HG03558 (cell line): Measurements from ENCODE around the gene LONP1.
"Not testable (repeated sequence)": the region's sequence is repeated elsewhere in the genome, so short reads cannot be mapped to it uniquely, and the experiment has no call there.

Experiments used
- ATAC-seq: cut with Tn5 transposase; IDR thresholded peaks from one replicate; pipeline ENCODE4 v1.9.1; 2021; ENCODE audit warnings: moderate number of reproducible peaks; ENCODE audit not compliant: unreplicated experiment; ENCODE audit errors: extremely low read depth

LONP1 gene

DNA sequence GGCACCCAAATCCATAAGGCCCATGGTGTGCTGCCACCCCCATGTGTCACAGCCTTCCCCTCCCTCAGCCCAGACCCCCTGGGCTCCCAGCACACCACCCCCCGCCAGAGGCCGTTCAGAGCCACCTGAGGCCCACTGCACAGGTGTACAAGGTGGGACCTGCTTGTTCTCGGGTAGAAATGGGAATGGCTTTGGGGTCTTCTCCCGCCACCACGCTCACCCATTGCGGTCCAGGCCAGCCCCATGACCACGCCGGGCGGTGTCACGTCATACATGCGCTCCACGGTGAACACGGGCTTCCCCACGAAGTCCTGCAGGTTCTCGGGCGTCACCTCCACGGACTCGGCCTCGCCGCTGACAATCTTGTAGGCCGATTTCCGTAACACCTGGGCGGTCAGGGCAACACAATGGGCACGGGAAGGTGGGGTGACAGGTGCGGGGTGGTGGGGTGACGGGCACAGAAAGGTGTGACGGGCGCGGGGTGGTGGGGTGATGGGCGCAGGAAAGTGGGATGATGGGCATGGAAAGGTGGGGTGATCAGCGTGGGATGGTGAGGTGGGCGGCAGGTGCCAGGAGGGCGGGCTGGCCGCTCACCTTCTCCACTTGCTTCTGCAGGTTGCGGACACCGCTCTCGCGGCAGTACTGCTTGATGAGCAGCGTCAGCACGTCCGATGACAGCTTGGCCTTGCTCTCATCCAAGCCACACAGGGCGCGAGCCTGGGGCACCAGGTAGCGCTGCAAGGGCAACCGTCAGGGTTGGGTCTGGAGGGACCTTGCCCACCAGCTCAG lies 25.6 kb downstream of the LONP1 start:
- no peak for ATAC-seq

DNA sequence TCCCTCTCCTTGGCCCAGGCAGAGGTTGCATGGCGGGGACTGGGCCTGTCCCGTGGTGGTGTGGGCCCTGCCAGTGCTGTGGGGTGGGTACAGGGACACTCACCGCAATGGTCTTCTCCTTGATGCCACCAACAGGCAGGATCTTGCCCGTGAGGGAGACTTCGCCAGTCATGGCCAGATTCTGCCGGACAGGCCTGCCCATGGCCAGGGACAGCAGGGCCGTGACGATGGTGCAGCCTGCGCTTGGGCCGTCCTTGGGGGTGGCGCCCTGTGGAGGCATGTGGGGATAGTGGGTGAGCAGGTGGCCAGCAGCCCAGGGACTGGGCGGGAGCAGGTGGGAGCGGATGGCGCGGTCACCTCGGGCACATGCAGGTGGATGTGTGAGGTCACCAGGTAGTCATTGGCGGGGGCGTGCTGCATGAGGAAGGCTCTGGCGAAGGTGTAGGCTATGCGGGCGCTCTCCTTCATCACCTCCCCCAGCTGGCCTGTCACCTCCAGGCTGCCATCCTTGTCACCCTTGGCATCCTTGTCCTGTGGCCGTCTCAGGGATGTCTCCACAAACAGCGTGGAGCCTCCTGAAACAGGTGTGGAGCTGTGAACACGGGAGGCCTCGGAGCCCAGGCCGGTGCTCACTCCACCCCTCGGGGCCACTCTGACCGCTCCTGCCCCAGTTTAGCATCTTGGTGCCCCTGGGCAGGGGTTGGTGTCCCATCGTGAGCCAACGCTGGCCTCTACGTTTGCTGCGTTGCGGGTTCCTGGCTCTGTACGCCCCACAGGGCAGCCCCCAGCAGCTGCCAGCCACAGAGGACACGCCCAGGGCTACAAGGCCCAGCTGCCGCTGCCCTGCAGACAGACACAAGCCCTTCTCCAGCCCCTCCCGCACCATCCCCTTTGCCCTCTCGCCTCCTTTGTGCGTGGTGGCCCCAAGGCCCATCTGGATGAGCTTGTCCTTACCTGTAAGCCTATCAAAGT lies 26.5 kb downstream of the LONP1 start:
- no peak for ATAC-seq

DNA sequence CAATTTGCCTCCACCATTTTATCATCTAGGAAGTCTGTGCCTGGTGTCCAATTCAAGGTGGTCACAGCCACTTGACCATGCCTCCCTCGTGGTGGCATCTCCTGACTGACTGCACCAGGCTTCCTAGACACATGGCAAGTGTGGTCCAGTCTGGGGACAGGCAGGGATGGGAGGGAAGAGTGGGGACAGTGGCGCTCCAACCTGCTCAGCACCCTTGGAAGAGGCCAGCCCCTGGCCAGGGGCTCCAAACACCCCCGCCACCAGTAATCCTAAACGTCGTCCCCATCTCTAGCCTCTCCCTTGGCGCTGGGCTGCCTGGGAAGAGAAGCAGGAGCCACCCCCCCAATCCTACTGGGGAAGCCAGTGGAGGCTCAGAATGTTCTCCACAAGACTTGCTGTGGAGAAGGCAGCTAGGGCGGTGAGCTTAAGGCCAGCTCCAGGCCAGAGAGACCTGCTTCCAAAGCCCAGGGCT lies 27.2 kb downstream of the LONP1 start:
- ATAC-seq, result no peak

DNA sequence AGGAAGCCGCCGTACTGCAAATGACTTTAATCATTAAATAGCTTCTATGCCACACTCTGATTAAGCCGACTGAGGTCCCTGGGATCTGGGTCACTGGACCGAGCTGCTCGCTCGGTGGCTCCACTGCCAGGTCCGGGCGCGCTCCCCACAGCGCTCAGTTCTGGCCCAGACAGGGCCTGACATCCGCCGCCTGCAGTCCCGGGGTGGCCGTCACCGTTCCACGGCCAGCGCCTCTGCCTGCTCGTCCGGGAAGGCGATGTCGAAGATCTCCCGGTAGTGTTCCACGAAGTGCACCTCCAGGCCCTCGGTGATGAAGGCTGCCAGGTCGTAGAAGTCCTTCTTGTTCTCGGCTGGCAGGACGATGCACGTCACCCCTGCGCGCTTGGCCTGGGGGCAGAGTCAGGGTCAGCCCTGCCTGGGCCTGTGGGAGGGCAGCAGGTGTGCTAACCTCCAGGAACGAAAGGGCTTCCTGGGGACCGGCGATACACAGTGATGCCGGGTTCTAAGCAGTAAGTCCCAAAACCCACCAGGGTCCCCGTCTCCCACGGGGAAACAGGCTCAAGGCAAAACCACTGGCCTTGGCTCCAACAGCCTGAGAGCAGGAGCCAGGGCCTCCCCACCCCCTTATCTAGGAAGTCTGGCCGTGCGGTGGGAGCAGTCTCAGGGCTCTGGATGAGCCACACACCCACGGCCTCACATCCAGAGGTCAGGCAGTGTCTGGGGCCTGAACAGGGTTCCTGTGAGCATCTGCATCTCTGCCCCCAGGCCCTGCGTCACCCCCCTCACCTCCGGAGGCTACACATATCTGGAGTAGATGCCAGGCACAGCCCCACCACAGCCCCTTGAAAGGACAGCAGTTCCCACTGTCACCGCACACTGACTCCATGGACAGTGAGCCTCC lies 27.9 kb downstream of the LONP1 start:
- no peak for ATAC-seq

DNA sequence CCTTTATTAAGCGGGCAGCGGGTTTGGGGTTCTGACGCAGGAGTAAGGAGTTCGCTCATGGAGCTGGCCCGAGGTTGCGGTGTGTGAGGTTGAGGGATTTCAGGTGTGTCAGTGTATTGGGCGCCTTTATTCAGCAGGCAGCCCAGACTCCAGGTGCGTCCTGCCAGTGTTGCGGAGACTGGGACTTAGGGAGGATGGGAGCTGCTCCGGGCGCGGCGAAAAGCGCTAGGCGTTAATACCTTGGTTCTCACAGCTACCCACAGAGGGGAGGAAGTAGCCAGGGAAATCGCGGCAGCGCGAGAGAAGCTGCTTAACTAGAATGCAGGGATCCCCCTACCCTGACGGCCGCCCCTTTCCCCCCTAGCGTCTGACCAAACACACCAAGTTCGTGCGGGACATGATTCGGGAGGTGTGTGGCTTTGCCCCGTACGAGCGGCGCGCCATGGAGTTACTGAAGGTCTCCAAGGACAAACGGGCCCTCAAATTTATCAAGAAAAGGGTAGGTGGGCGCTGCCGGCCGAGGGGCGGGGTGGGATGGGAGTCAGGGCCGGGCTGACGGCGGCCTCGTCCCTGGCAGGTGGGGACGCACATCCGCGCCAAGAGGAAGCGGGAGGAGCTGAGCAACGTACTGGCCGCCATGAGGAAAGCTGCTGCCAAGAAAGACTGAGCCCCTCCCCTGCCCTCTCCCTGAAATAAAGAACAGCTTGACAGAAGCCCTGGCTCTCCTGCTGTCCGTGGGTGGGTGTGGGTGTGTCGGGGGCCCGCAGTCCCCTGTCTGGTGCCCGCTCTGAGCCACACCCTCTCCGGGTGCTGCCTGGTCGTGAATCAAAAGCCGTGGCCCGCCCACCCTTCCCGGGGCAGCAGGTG lies 28.8 kb downstream of the LONP1 start:
- no peak for ATAC-seq

DNA sequence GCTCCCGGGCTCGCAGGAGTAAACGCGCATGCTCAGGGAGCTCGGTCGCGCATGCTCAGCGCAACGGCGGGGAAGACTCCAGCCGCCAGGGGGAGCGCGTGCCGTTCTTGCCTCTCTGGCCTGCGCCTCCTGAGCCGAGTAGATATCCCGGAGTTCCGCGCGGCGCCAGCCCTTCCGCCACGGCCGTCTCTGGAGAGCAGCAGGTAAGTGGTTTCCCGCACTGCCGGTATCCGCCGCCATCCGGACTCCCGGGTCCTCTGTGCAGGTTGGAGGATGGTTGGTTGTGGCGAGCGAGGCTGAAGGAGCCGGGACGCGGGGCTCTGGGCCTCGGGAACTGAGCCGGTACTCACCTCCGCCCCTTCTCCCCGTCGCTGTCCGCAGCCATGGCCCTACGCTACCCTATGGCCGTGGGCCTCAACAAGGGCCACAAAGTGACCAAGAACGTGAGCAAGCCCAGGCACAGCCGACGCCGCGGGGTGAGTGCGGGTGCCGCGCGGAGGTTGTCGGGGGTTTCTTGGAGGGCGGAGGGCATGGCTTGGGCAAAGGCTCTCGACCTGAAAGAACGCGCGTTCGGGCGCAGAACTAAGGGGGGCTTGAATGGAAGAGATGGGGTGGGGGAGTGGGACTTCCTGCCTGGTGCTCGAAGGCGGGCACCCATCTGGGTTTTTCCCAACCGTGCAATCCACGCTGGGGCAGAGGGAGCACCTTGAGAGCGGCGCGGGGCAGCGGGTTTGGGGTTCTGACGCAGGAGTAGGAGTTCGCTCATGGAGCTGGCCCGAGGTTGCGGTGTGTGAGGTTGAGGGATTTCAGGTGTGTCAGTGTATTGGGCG lies 29.6 kb downstream of the LONP1 start, which contains the start of gene RPL36:
RPL36 (plus strand) TSS at position 171 of the 830 bp plus-strand sequence; CDS start at position 384, 213 bp downstream.
- ATAC-seq, result peak; percentile 33

DNA sequence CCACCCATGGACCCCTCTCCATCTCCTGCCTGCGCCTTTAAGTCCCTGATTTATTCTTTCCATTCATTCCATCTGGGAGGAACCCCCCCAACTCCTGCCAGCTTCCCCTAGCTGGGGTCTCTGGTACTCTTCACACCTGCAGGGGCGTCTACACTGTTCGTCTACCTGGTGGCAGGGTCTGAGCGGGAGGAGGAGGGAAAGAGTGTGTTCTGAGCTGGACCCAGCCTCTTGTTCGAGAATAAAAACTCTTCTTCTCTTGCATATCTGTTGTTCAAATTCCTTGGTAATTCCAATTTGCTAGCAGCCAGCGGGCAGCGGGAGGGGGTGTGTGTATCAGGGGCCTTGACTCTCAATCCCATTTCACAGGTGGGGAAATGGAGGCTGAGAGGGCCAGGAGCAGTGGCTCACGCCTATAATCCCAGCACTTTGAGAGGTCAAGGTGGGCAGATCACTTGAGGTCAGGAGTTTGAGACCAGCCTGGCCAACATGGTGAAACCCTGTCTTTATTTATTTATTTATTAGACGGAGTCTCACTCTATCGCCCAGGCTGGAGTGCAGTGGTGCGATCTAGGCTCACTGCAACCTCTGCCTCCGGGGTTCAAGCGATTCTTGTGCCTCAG lies 31.6 kb downstream of the LONP1 start:
- ATAC-seq, result not testable (repeated sequence)

DNA sequence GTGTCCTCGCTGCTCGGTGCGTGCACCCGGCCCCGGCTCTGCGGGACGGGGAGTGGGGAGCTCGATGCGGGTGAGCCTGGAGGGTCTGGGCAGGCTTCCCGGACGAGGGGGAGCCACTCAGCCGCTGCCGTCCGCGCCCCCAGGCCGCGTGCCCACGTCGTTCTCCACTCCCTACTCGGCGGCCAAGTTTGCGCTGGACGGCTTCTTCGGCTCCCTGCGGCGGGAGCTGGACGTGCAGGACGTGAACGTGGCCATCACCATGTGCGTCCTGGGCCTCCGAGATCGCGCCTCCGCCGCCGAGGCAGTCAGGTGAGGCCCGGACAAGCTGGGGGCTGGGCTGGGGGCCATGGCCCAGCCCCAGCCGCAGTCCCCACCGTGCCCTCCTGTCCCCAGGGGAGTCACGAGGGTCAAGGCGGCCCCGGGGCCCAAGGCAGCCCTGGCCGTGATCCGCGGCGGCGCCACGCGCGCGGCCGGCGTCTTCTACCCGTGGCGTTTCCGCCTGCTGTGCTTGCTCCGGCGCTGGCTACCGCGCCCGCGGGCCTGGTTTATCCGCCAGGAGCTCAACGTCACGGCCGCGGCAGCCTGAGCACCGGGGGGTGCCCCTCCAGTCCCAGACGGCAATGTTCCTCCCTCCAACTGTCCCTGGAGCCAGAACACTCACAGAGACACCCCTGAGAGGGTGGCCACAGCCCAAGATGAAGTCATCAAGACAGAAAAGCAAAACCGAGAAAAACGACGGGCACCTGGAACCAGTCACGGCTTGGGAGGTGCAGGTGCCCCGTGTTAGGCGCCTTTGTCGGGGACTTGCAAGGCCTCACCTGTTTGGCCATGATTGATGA lies 32.4 kb downstream of the LONP1 start:
- ATAC-seq, result no peak

DNA sequence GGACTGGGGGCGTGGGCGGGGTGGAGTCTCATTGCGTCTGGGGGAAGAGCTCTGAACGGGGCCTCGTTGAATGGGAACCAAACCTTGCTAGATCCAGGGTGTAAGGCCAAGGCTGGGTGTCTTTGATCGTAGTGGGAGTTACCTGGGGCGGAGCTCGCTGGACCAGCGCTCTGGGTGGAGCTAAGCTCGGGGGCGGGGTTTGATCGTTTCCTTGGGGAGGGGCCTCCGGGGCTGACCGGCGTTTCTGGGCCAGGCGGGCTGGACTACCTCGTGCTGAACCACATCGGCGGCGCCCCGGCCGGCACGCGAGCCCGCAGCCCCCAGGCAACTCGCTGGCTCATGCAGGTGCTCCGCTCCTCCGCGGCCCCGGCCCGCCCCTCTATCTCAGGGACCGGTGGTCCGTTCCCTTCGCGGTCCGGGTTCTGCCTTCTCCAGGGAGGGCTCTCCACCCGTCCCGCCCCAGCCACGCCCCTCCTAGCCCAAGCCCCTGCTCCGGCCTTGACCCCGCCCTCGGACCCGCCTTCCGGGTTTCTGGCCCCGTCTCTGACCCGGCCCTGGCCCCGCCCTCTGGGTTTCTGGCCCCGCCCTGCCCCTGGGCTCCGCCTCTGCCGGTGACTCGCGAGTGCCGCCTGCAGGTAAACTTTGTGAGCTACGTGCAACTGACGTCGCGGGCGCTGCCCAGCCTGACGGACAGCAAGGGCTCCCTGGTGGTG lies 33.1 kb downstream of the LONP1 start:
- ATAC-seq, result no peak

DNA sequence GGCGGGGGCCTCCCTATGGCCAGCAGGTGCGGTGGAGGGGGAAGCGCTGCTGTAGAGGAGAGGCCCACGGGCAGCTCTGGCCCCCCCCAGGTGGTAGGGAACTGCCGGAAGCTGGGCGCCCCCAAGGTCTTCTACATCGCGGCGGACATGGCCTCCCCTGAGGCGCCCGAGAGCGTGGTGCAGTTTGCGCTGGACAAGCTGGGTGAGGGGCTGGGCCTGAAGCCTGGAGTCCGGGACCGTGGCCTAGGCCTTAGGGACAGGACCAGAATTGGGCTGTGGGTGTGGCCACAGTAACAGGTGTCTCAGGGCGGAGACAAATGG lies 33.7 kb downstream of the LONP1 start:
- ATAC-seq, result no peak

DNA sequence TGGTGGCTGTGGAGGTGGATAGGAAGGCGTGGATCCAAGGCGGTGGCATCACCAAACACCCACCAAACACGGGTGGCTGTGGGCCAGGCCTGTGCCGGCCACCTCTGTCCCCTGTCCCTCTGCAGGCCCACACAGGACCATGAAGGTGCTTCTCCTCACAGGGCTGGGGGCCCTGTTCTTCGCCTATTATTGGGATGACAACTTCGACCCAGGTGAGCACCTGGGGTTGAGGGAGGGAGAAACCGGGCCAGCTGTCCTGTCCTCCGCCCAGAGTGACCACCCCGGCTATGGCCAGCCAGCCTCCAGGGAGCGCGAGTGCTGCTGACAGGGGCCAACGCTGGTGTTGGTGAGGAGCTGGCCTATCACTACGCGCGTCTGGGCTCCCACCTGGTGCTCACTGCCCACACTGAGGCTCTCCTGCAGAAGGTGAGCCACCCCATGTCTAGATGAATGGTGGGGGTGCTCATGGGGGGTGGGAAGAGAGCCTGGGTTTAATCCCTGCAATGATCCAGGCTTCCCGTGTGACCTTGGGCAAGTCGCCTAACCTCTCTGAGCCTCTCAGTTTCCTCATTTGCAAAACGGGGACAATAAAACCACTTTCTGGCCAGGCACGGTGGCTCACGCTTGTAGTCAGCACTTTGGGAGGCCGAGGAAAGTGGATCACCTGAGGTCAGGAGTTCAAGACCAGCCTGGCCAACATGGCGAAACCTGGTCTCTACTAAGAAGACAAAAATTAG lies 35.1 kb downstream of the LONP1 start:
- ATAC-seq, result no peak

DNA sequence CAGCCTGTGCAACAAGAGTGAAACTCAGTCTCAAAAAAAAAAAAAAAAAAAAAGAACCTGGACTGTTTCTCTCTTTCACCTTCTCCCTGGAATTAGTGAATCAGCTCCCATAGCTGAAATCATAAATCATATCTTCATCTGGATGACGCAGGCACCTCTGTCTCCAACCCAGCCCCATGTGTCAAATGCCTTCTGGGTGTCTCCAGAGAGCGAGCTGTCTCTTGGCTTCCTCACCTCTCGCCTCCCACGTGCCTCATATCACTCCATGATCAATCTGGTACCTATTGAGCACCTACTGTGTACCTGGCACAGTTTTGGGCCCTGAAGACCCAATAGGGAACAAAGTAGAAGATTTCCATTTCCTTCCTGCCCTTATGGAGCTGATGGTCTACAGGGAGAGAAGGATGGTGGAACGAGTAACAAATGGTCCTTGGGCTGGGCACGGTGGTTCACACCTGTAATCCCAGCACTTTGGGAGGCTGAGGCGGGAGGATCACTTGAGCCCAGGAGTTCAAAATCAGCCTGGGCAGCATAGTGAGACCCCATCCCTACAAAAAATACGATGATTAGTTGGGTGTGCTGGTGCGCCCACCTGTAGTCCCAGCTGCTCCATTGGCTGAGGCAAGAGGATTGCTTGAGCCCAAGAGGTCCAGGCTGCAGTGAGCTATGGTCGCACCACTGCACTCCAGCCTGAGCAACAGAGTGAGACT lies 36.6 kb downstream of the LONP1 start:
- ATAC-seq, result no peak

DNA sequence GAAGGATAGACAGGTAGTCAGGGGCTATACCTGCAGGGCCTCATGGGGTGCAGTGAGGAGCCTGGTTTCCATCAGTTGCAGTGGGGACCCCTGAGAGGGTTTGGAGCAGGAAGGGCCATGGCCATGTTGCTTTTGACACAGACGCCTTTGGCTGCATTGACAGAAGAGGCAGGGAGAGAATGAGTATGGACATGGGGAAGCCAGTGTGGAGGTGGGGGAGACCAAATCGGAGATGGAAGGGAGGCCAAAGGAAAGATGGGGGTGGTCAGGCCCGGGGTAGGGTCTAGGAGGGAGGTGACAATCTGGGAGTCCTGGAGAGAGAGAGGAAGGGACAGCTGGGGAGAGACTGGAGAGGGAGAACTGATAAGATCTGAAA lies 37.9 kb downstream of the LONP1 start:
- ATAC-seq, result no peak

DNA sequence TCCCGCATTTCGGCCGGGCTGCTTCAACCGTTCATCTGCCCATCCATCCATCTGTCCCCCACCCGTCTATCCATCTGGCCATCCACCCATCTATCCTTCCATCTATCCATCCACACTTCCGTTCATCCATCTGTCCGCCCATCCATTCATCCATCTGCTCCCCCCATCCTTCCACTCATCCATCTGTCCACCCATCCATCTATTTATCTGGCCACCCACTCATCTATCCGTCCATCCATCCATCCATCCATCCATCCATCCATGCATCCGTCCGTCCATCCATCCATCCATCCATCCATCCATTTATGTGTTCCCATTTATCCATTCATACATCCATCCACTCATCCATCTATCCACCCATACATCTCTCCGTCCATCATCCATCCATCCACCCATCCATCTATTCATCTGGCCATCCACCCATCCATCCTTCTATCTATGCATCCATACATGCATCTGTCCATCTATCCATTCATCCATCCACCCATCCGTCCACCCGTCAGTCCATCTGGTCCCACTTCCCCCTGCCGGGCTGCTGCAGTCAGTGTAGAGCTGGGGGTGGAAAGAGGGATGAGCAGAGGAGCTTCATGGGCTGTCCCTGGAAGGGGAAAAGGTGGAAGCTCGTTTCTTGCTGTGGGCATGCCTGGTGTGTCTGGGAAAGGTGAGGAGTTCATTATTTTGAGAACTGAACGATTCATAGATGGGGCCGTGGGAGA lies 38.4 kb downstream of the LONP1 start:
- no peak for ATAC-seq
